Ureter (tissue), 1 donor: ENCODE measurements around the gene WNT10A. TPM values are rescaled to one million over a fixed set of nuclear protein-coding genes. Genes with fewer than 3 reads are reported as not detected.
"Not testable (repeated sequence)": the region's sequence is repeated elsewhere in the genome, so short reads cannot be mapped to it uniquely, and the experiment has no call there.

Experiments
- DNase-seq: peaks from one replicate; pipeline ENCODE4 v3.0.0-alpha.2; 2020; ENCODE audit warnings: low spot score
- total RNA-seq: library from RNA; stranded (reverse); gene quantifications from one replicate; pipeline ENCODE4 v1.2.4, GENCODE V29; 2023
- donor health status: DM: yes; HTN: yes; CAD: no.

Gene WNT10A
- total RNA-seq, 1 donor from 2014 or later, result 4.0 TPM

- no peak for DNase-seq
These were observed 12.9 kb downstream of the WNT10A start for GRCh38 chr2:218893349-218894150.

DNA sequence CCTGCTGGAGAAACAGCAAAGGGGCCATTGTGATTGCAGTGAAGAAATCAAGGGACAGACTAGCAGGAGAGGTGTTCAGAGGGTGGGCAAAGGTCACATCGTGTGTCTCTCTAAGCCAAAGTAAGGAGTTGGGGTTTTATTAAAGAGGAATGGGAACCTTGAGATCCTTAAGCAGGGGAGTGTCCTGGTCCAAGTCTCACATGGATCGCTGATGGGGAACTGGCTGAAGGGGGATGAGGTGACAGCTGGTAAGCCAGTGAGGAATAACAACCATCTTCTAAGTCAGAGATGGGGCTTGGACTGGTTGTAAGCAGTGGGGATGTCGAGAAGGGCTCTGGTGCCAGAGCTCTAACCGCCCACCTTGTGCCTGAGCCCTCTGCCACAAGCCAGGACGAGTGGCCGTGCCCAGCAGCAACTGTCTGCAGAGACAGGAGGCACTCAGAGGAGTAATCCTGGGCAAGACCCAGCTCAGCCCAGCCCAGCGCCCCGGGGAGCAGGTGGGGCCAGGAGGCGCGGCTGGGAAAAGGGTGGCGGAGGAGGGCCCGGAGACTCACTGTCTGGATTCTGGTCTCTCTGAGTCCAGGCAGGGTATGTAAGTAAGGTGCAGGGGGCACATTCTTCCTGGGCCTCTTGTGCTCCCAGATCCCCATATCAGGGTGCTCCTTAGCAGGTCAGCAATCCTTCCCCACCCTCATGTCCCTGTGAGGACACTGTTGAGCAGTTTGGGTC is 13.7 kb downstream of the WNT10A start:
- DNase-seq, result peak; percentile 46

- DNase-seq, result no peak
These were observed 14.2 kb downstream of the WNT10A start for GRCh38 chr2:218894880-218895157.

DNA sequence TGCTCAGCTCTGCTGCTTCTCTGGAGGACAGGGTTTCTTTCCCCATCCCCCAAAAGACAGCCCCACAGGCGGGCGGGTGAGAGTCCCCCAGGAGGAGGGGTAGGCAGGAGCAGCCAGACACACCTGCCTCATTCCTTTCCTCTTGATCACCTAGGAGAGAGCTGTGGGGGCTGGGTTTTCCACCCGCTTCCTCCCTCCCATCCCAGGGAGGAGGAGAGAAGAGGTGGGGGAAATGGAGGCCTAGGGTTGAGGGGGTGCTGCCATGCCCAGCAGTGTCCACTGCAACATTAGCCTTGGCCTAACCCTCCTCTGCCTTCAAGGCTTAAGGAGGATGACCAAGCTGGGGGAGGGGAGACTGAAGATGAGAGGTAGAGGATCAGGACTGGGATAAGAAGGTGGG is 14.7 kb downstream of the WNT10A start:
- DNase-seq, result no peak

GRCh38 chr2:218895759-218896500 is 15.3 kb downstream of the WNT10A start:
- no peak for DNase-seq

DNA sequence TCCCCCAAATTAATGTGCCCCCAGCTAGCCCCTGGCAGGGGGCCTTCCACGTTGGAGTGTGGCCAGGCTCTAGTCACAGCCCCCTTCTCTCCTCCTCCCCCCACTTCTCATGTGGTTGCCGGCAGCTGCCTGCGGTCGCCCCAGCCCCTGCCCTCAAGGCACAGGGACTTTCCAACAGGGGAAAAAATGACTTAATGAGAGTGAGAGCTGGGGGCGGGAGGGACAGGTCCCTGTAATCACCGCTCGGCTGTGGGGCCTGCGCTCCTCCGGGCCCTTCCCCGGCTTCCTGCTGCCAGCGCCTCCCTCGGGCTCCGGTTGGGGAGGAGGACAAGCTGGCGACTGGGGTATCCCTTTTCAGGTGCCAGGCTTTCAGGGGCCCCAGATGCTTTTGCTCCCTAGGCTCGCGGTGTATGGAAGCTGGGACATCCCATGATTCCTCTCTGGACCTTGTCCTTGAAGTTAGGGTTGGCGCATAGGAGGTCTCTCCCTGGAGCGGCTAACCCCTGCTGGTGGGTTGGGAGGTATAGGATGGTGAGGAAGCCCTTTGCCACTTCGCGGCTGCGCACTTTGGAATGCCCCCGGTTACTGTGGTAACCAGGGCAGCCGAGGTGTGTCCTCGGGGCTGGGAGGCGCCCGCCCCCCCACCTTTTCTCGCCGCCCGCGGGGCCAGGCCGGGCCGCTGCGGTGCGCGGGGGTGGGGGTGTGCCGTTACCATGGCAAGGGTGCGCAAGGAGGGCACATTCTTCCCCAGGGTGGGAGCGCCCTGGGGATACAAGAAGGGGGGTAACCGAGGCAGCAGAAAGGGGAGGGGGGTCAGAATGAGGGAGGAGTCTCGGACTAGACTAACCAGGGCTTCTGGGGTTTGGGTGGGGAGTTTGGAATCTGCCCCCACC is 16.1 kb downstream of the WNT10A start:
- no peak for DNase-seq

GRCh38 chr2:218897394-218898108 is 16.9 kb downstream of the WNT10A start:
- DNase-seq, result no peak

- DNase-seq, result peak; percentile 75
These were observed 17.6 kb downstream of the WNT10A start for GRCh38 chr2:218898109-218898878.

DNA sequence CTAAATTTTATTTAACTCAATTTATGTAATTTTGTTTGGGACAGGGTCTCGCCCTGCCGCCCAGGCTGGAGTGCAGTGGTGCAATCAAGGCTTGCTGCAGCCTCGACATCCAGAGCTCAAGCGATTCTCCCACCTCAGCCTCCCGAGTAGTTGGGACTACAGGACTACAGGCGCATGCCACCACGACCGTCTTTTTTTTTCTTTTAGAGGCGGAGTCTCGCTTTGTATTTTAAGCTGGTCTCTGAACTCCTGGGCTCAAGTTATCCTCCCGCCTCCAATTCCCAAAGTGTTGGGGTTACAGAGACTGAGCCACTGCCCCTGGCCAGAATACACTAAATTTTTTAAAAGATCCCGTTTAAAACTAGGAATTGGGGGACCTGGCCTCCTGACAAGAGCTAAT is 18.5 kb downstream of the WNT10A start:
- no peak for DNase-seq

DNA sequence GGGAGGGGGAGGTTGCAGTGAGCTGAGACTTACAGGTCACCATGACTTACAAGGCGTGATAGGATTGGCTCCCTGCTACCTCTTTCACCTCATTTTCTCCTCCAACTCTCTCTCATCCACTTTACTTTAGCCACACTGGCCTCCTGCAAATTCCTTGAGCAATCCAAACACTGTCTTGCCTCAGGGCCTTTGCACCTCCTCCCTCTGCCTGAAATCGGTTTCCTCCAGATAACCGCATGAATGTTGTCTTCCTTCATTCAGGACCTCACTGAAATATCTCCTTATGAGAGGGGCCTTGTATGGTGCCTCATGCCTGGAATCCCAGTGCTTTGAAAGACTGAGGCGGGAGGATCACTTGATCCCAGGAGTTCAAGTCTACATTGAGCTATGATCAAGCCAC is 21.8 kb downstream of the WNT10A start:
- no peak for DNase-seq

- DNase-seq, result no peak
These were observed 23.5 kb downstream of the WNT10A start for GRCh38 chr2:218904176-218904575.

- DNase-seq, result peak; percentile 89
These were observed 28.3 kb downstream of the WNT10A start for GRCh38 chr2:218908721-218909619.

DNA sequence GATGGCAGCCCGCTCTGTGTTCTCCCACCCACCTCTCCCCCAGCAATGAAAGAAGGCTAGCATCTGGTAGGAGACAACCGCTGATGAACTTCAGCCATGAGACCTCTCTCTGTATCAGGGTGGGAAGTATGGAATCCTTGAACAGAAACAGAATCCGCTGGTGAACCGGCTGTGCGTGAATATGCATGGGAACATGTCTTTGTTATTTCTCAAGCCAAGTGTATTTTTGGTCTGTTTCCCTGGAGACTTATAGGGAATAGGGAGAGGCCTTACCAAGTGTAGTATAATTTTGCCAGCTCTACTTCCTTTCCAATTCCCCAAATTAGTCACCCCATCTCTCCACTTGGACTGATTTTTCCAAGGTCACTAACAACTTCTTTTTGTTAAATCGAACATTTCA is 30.1 kb downstream of the WNT10A start:
- no peak for DNase-seq

- no peak for DNase-seq
These were observed 39.9 kb downstream of the WNT10A start for GRCh38 chr2:218920504-218920903.

DNA sequence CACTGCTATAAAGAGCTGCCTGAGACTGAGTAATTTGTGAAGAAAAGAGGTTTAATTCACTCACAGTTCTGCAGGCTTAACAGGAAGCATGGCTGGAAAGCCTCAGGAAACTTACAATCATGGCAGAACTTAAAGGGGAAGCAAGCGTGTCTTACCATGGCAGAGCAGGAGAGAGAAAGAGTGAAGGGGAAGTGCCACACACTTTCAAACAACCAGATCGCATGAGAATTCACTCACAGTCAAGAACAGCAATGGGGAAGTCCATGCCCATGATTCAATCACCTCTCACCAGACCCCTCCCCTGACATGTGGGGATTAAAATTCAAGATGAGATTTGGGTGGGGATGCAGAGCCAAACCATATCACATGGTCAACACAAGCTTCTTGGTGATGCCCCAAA is 44.1 kb downstream of the WNT10A start:
- DNase-seq, result no peak

GRCh38 chr2:218925434-218925833 is 44.8 kb downstream of the WNT10A start:
- no peak for DNase-seq

- no peak for DNase-seq
These were observed 46.8 kb downstream of the WNT10A start for GRCh38 chr2:218927422-218927821.

DNA sequence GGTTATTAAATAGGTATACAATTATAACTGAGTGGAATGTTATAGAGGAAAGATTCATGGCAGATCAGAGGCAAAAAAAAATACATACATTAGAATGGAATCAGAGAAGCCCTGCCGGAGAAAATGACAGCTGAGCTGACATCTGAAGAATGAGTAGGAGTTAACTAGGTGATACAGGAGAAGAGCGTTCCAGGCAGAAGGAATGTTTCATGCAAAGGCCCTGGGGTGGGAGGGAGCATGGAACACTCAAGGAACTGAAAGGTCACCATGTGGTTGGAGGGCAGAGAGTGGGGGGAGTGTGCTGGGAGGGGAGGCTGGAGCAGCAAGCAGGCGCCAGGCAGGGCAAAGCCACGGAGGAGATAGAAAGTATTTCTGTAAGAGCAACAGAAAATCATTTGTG is 47.2 kb downstream of the WNT10A start:
- DNase-seq, result no peak

DNA sequence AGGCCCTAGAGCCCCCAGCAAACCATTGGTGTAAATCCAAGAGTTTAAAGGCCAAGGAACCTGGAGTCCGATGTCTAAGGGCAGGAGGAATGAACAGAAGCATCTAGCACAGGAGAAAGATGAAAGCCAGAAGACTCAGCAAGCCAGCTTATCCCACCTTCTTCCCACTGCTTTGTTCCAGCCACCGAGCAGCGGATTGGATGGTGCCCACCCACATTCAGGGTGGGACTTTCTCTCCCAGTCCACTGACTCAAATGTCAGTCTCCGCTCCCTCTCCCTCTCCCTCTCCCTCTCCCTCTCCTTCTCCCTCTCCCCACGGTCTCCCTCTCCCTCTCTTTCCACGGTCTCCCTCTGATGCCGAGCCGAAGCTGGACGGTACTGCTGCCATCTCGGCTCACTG is 49.8 kb downstream of the WNT10A start:
- DNase-seq, result not testable (repeated sequence)
